Hepatocyte (in vitro differentiated cells): ENCODE data around the gene DAAM1. TPM values are rescaled to one million over a fixed set of nuclear protein-coding genes. Genes with fewer than 3 reads are reported as not detected.
A peak's percentile ranks its signal among the peaks of the same experiment; 100 is the strongest.

Experiments
- DNase-seq: peaks from one replicate; pipeline ENCODE4 v3.0.0-alpha.2; 2016; ENCODE audit warnings: low spot score
- H2AFZ ChIP-seq: fragments of 200-600 bp; sonication (generic); 2 replicates; pipeline ENCODE4 v1.6.0; 2016; ENCODE audit warnings: antibody characterized with exemption, mild to moderate bottlenecking
- H3K27ac ChIP-seq: fragments of 200-600 bp; sonication (generic); 2 replicates; pipeline ENCODE4 v1.5.1; 2016; ENCODE audit warnings: mild to moderate bottlenecking
- H3K27me3 ChIP-seq: fragments of 200-600 bp; sonication (generic); 2 replicates; pipeline ENCODE4 v1.6.1; 2016
- H3K36me3 ChIP-seq: fragments of 200-600 bp; sonication (generic); replicated peaks from 2 replicates; pipeline ENCODE4 v1.5.1; 2016; ENCODE audit warnings: low read depth; ENCODE audit not compliant: insufficient read depth
- H3K4me1 ChIP-seq: fragments of 200-600 bp; sonication (generic); 2 replicates; pipeline ENCODE4 v1.5.1; 2016; ENCODE audit warnings: mild to moderate bottlenecking, moderate library complexity; ENCODE audit not compliant: insufficient read depth
- H3K4me2 ChIP-seq: fragments of 200-600 bp; sonication (generic); 2 replicates; pipeline ENCODE4 v1.6.0; 2016
- H3K4me3 ChIP-seq: fragments of 200-600 bp; sonication (generic); 2 replicates; pipeline ENCODE4 v1.5.1; 2016; ENCODE audit warnings: mild to moderate bottlenecking
- H3K79me2 ChIP-seq: fragments of 200-600 bp; sonication (generic); 2 replicates; pipeline ENCODE4 v1.6.0; 2017; ENCODE audit warnings: mild to moderate bottlenecking
- H3K9me2 ChIP-seq: fragments of 200-600 bp; sonication (generic); replicated peaks from 2 replicates; pipeline ENCODE4 v1.6.0; 2017; ENCODE audit warnings: mild to moderate bottlenecking; ENCODE audit not compliant: insufficient read depth
- H3K9me3 ChIP-seq: fragments of 200-600 bp; sonication (generic); 2 replicates; pipeline ENCODE4 v1.5.1; 2016; ENCODE audit warnings: low read depth, mild to moderate bottlenecking
- H4K20me1 ChIP-seq: fragments of 200-600 bp; sonication (generic); 2 replicates; pipeline ENCODE4 v1.6.0; 2016; ENCODE audit warnings: mild to moderate bottlenecking; ENCODE audit not compliant: insufficient read depth, poor library complexity, severe bottlenecking
- CTCF ChIP-seq: fragments of 200-600 bp; sonication (generic); IDR thresholded peaks from 2 replicates; pipeline ENCODE4 v1.5.1; 2016; ENCODE audit warnings: antibody characterized with exemption, mild to moderate bottlenecking; ENCODE audit not compliant: poor library complexity
- EZH2 ChIP-seq: fragments of 200-600 bp; sonication (generic); IDR thresholded peaks from 2 replicates; pipeline ENCODE4 v1.6.1; 2016; ENCODE audit warnings: antibody characterized with exemption, mild to moderate bottlenecking, borderline replicate concordance
- EZH2phosphoT487 ChIP-seq: fragments of 200-600 bp; sonication (generic); IDR thresholded peaks from one replicate; pipeline ENCODE4 v1.6.1; 2018; ENCODE audit warnings: antibody characterized with exemption, mild to moderate bottlenecking, low read depth, moderate library complexity; ENCODE audit not compliant: unreplicated experiment, severe bottlenecking
- WGBS: methylation state at CpG from one replicate; pipeline ENCODE4 v1.1.6; 2016; ENCODE audit warnings: low lambda C conversion rate; ENCODE audit errors: missing lambda C conversion rate; 5-methylcytosine and 5-hydroxymethylcytosine counted together
- polyA plus RNA-seq: library from polyadenylated mRNA; unstranded; fragments of >200 nt; fragmentation: Nextera tagmentation; extraction: Ambion mirVana; gene quantifications from 2 replicates; pipeline ENCODE4 v1.2.1, GENCODE V29; 2016
- total RNA-seq: library from RNA; depleted of rRNA; stranded (reverse); fragments of >200 nt; gene quantifications from 2 replicates; pipeline ENCODE4 v1.2.3, GENCODE V29; 2014

Gene DAAM1
- total and polyA plus RNA-seq, 2 experiments from 2014 or later = 21.6 to 23.7 TPM

- no peaks in the 10 kb centered on the region for H3K9me2 ChIP-seq
- H3K4me1 ChIP-seq = peaks cover 10% of the 10 kb centered on the region
- H3K9me3 ChIP-seq = no peaks in the 10 kb centered on the region
- DNase-seq = no peak
- H3K4me2 ChIP-seq = peak overlapping the region; percentile 20
- no peak overlapping the region for H3K4me3 ChIP-seq
- no peaks in the 10 kb centered on the region for H3K27me3 ChIP-seq
- TF ChIP-seq EZH2 (no peak), EZH2phosphoT487 (no peak), CTCF (no peak)
- H4K20me1 ChIP-seq = peaks cover 3% of the 10 kb centered on the region
- H2AFZ ChIP-seq = no peak overlapping the region
- peak overlapping the region; percentile 22 for H3K27ac ChIP-seq
- H3K36me3 ChIP-seq = no peaks in the 10 kb centered on the region
- peaks cover 81% of the 10 kb centered on the region for H3K79me2 ChIP-seq
- WGBS = 67% methylated on average over 1 of the region's 1 CpG
Observed at GRCh38 chr14:59243174-59243573, 54.7 kb downstream of the DAAM1 start.

GRCh38 chr14:59244581-59244980 lies 56.1 kb downstream of the DAAM1 start:
- no peak overlapping the region for H3K4me2 ChIP-seq
- peaks cover 82% of the 10 kb centered on the region for H3K79me2 ChIP-seq
- peaks cover 14% of the 10 kb centered on the region for H3K4me1 ChIP-seq
- WGBS = 65% methylated on average over 2 of the region's 2 CpGs
- no peaks in the 10 kb centered on the region for H4K20me1 ChIP-seq
- no peak overlapping the region for H2AFZ ChIP-seq
- peak overlapping the region; percentile 1 for H3K27ac ChIP-seq
- H3K27me3 ChIP-seq = no peaks in the 10 kb centered on the region
- no peaks in the 10 kb centered on the region for H3K9me2 ChIP-seq
- H3K36me3 ChIP-seq = no peaks in the 10 kb centered on the region
- no peaks in the 10 kb centered on the region for H3K9me3 ChIP-seq
- no peak for TF ChIP-seq EZH2
- TF ChIP-seq CTCF = no peak
- no peak for TF ChIP-seq EZH2phosphoT487
- H3K4me3 ChIP-seq = no peak overlapping the region
- peak; percentile 26 for DNase-seq

- no peak for TF ChIP-seq EZH2
- no peak for TF ChIP-seq EZH2phosphoT487
- no peak for TF ChIP-seq CTCF
- DNase-seq = no peak
- H3K27me3 ChIP-seq = no peaks in the 10 kb centered on the region
- H3K9me2 ChIP-seq = no peaks in the 10 kb centered on the region
- peaks cover 20% of the 10 kb centered on the region for H3K4me1 ChIP-seq
- no peak overlapping the region for H3K4me2 ChIP-seq
- no peak overlapping the region for H2AFZ ChIP-seq
- WGBS = 62% methylated on average over 1 of the region's 1 CpG
- no peak overlapping the region for H3K27ac ChIP-seq
- H3K36me3 ChIP-seq = no peaks in the 10 kb centered on the region
- H3K9me3 ChIP-seq = no peaks in the 10 kb centered on the region
- H3K79me2 ChIP-seq = peaks cover 82% of the 10 kb centered on the region
- no peak overlapping the region for H3K4me3 ChIP-seq
- no peaks in the 10 kb centered on the region for H4K20me1 ChIP-seq
Observed at GRCh38 chr14:59245809-59246295, 57.4 kb downstream of the DAAM1 start.

- Histone ChIP-seq H2AFZ (no peak overlapping the region), H4K20me1 (no peaks in the 10 kb centered on the region), H3K27ac (no peak overlapping the region), H3K9me3 (no peaks in the 10 kb centered on the region), H3K27me3 (no peaks in the 10 kb centered on the region), H3K79me2 (peaks cover 82% of the 10 kb centered on the region), H3K4me2 (no peak overlapping the region), H3K9me2 (no peaks in the 10 kb centered on the region), H3K4me1 (peaks cover 20% of the 10 kb centered on the region), H3K4me3 (no peak overlapping the region), H3K36me3 (no peaks in the 10 kb centered on the region)
- TF ChIP-seq EZH2 (no peak), CTCF (no peak), EZH2phosphoT487 (no peak)
- WGBS = 78% methylated on average over 3 of the region's 3 CpGs
- no peak for DNase-seq
Observed at GRCh38 chr14:59246566-59246965, 58.1 kb downstream of the DAAM1 start.
